GM23248 (cell line): ENCODE measurements around the gene CCL19. TPM values are rescaled to one million over a fixed set of nuclear protein-coding genes. Genes with fewer than 3 reads are reported as not detected.
A peak's percentile ranks its signal among the peaks of the same experiment; 100 is the strongest.

ENCODE experiments used
- DNase-seq: peaks from one replicate; pipeline ENCODE4 v3.0.0-alpha.2; 2015
- H2AFZ ChIP-seq: fragments of 200-600 bp; sonication (generic); 2 replicates; pipeline ENCODE4 v1.6.1; 2016; ENCODE audit warnings: antibody characterized with exemption
- H3F3A ChIP-seq: fragments of 200-600 bp; sonication (generic); 2 replicates; pipeline ENCODE4 v1.6.1; 2016; ENCODE audit warnings: mild to moderate bottlenecking, antibody characterized with exemption, mixed run types; ENCODE audit not compliant: insufficient read depth
- H3K27ac ChIP-seq: fragments of 200-600 bp; sonication (generic); 2 replicates; pipeline ENCODE4 v1.5.1; 2016; ENCODE audit warnings: mild to moderate bottlenecking
- H3K27me3 ChIP-seq: fragments of 200-600 bp; sonication (generic); replicated peaks from 2 replicates; pipeline ENCODE4 v1.6.1; 2016; ENCODE audit warnings: mild to moderate bottlenecking; ENCODE audit not compliant: insufficient read depth
- H3K36me3 ChIP-seq: fragments of 200-600 bp; sonication (generic); 2 replicates; pipeline ENCODE4 v1.6.1; 2016; ENCODE audit warnings: low read depth, mild to moderate bottlenecking
- H3K4me1 ChIP-seq: fragments of 200-600 bp; sonication (generic); 2 replicates; pipeline ENCODE4 v1.6.1; 2016; ENCODE audit warnings: mild to moderate bottlenecking; ENCODE audit not compliant: insufficient read depth
- H3K4me2 ChIP-seq: fragments of 200-600 bp; sonication (generic); one replicate; pipeline ENCODE4 v1.6.1; 2016; ENCODE audit warnings: mild to moderate bottlenecking; ENCODE audit not compliant: unreplicated experiment
- H3K4me3 ChIP-seq: fragments of 200-600 bp; sonication (generic); 2 replicates; pipeline ENCODE4 v1.5.1; 2016; ENCODE audit warnings: mild to moderate bottlenecking
- H3K79me2 ChIP-seq: fragments of 200-600 bp; sonication (generic); 2 replicates; pipeline ENCODE4 v1.6.1; 2016; ENCODE audit warnings: mild to moderate bottlenecking; ENCODE audit not compliant: insufficient read depth
- H3K9ac ChIP-seq: fragments of 200-600 bp; sonication (generic); 2 replicates; pipeline ENCODE4 v1.6.1; 2016; ENCODE audit warnings: mild to moderate bottlenecking
- H3K9me2 ChIP-seq: fragments of 200-600 bp; sonication (generic); 2 replicates; pipeline ENCODE4 v1.6.1; 2016; ENCODE audit warnings: mixed run types, mild to moderate bottlenecking, moderate library complexity; ENCODE audit not compliant: insufficient read depth
- H3K9me3 ChIP-seq: fragments of 200-600 bp; sonication (generic); one replicate; pipeline ENCODE4 v1.6.1; 2017; ENCODE audit warnings: low read depth
- H4K20me1 ChIP-seq: fragments of 200-600 bp; sonication (generic); 2 replicates; pipeline ENCODE4 v1.6.0; 2016; ENCODE audit not compliant: insufficient read depth
- EZH2 ChIP-seq: fragments of 200-600 bp; sonication (generic); IDR thresholded peaks from 2 replicates; pipeline ENCODE4 v1.6.1; 2018; ENCODE audit warnings: antibody characterized with exemption, mild to moderate bottlenecking; ENCODE audit not compliant: insufficient read depth, poor library complexity, severe bottlenecking
- EZH2phosphoT487 ChIP-seq: fragments of 200-600 bp; sonication (generic); IDR thresholded peaks from 2 replicates; pipeline ENCODE4 v1.6.1; 2018; ENCODE audit warnings: antibody characterized with exemption, moderate library complexity, mild to moderate bottlenecking, low read depth; ENCODE audit not compliant: insufficient read depth
- WGBS, 2 experiments: methylation state at CpG; one replicate each; pipeline ENCODE4 v1.1.6; 2015 to 2017; ENCODE audit warnings: low lambda C conversion rate in 2 of 2, low coverage in 1 of 2; ENCODE audit errors: missing lambda C conversion rate in 2 of 2; 5-methylcytosine and 5-hydroxymethylcytosine counted together
- in situ Hi-C: fragments of 300-500 bp; cut with MboI; formaldehyde crosslinking; loops from 2 replicates; pipeline ENCODE4 v1.15.0; 2020
- polyA plus RNA-seq: library from polyadenylated mRNA; unstranded; fragments of >200 nt; fragmentation: Nextera tagmentation; extraction: Ambion mirVana; gene quantifications from 2 replicates; pipeline ENCODE4 v1.2.1, GENCODE V29; 2016
- total RNA-seq: library from RNA; depleted of rRNA; stranded (reverse); fragments of >200 nt; shearing (Covaris generic); gene quantifications from 2 replicates; pipeline ENCODE4 v1.2.3, GENCODE V29; 2014

Gene CCL19
- total and polyA plus RNA-seq, 2 experiments from 2014 or later = not detected

GRCh38 chr9:34647651-34648050, 43.4 kb downstream of the CCL19 start:
- no peaks in the 10 kb centered on the region for H3K9me3 ChIP-seq
- H3K4me3 ChIP-seq = peak overlapping the region; percentile 78
- no peaks in the 10 kb centered on the region for H3K9me2 ChIP-seq
- H4K20me1 ChIP-seq = no peaks in the 10 kb centered on the region
- 41 to 48% methylated on average over 10 of the region's 10 CpGs for WGBS, 2 experiments
- peaks cover 18% of the 10 kb centered on the region; the same call in 1 of the 2 replicates for H3F3A ChIP-seq
- DNase-seq = no peak
- H3K4me2 ChIP-seq = peak overlapping the region; percentile 80
- no peak for TF ChIP-seq EZH2phosphoT487
- no peak for TF ChIP-seq EZH2
- peaks cover 15% of the 10 kb centered on the region for H3K79me2 ChIP-seq
- no peak overlapping the region; the same call in 1 of the 2 replicates for H2AFZ ChIP-seq
- no peak overlapping the region for H3K27ac ChIP-seq
- no peaks in the 10 kb centered on the region for H3K27me3 ChIP-seq
- peak overlapping the region; percentile 85 for H3K9ac ChIP-seq
- H3K36me3 ChIP-seq = no peaks in the 10 kb centered on the region
- peaks cover 26% of the 10 kb centered on the region for H3K4me1 ChIP-seq
- in situ Hi-C loops = no loop called here

GRCh38 chr9:34647084-34647403, 44.0 kb downstream of the CCL19 start:
- peaks cover 15% of the 10 kb centered on the region for H3K79me2 ChIP-seq
- TF ChIP-seq EZH2 (no peak), EZH2phosphoT487 (no peak)
- 0 to 2% methylated on average over 7 to 8 of the region's 8 CpGs for WGBS, 2 experiments
- no peaks in the 10 kb centered on the region for H3K27me3 ChIP-seq
- H3K36me3 ChIP-seq = no peaks in the 10 kb centered on the region
- peaks cover 13% of the 10 kb centered on the region; the same call in 1 of the 2 replicates for H3F3A ChIP-seq
- peak overlapping the region; percentile 95 for H2AFZ ChIP-seq
- H3K9ac ChIP-seq = peak overlapping the region; percentile 85
- H3K9me2 ChIP-seq = no peaks in the 10 kb centered on the region
- no peaks in the 10 kb centered on the region for H3K9me3 ChIP-seq
- H3K4me1 ChIP-seq = peaks cover 20% of the 10 kb centered on the region
- H3K4me3 ChIP-seq = peak overlapping the region; percentile 78
- H3K27ac ChIP-seq = peak overlapping the region; percentile 74
- peak overlapping the region; percentile 80 for H3K4me2 ChIP-seq
- no peak for DNase-seq
- in situ Hi-C loops = no loop called here
- no peaks in the 10 kb centered on the region for H4K20me1 ChIP-seq

- TF ChIP-seq EZH2phosphoT487 (no peak), EZH2 (no peak)
- in situ Hi-C loops = no loop called here
- Histone ChIP-seq H3K9me2 (no peaks in the 10 kb centered on the region), H3F3A (peaks cover 13% of the 10 kb centered on the region; the same call in 1 of the 2 replicates), H3K36me3 (no peaks in the 10 kb centered on the region), H3K27ac (peak within 1 kb of the TSS; percentile 74), H3K9me3 (no peaks in the 10 kb centered on the region), H3K4me2 (peak within 1 kb of the TSS; percentile 80), H3K27me3 (no peaks in the 10 kb centered on the region), H3K9ac (peak within 1 kb of the TSS; percentile 85), H4K20me1 (no peaks in the 10 kb centered on the region), H3K4me1 (peaks cover 16% of the 10 kb centered on the region), H3K4me3 (peak within 1 kb of the TSS; percentile 78), H3K79me2 (peaks cover 15% of the 10 kb centered on the region), H2AFZ (peak within 1 kb of the TSS; percentile 95)
- peak; percentile 89 for DNase-seq
- WGBS, 2 experiments = 5% methylated on average over 32 to 43 of the region's 43 CpGs
Observed at GRCh38 chr9:34646211-34647083, 44.6 kb downstream of the CCL19 start, which contains the start of gene GALT. GALT (plus strand) TSS chr9:34646675; CDS start chr9:34646705, 30 bp downstream.

- H3K9me2 ChIP-seq = no peaks in the 10 kb centered on the region
- no peaks in the 10 kb centered on the region for H3K9me3 ChIP-seq
- H4K20me1 ChIP-seq = no peaks in the 10 kb centered on the region
- peaks cover 12% of the 10 kb centered on the region for H3K4me1 ChIP-seq
- H3K79me2 ChIP-seq = peaks cover 15% of the 10 kb centered on the region
- 0 out of 2 replicates have a peak, but pooled peaks cover 4% of the 10 kb centered on the region for H3F3A ChIP-seq
- H2AFZ ChIP-seq = no peak overlapping the region
- H3K36me3 ChIP-seq = no peaks in the 10 kb centered on the region
- in situ Hi-C loops = no loop called here
- no peak overlapping the region for H3K4me3 ChIP-seq
- no peak overlapping the region for H3K4me2 ChIP-seq
- DNase-seq = no peak
- no peak overlapping the region for H3K9ac ChIP-seq
- no peak overlapping the region for H3K27ac ChIP-seq
- H3K27me3 ChIP-seq = no peaks in the 10 kb centered on the region
- TF ChIP-seq EZH2 = no peak
- TF ChIP-seq EZH2phosphoT487 = no peak
Observed at GRCh38 chr9:34644766-34645314, 46.2 kb downstream of the CCL19 start.
